Measurements from ENCODE around the gene ZFYVE27.

DNA sequence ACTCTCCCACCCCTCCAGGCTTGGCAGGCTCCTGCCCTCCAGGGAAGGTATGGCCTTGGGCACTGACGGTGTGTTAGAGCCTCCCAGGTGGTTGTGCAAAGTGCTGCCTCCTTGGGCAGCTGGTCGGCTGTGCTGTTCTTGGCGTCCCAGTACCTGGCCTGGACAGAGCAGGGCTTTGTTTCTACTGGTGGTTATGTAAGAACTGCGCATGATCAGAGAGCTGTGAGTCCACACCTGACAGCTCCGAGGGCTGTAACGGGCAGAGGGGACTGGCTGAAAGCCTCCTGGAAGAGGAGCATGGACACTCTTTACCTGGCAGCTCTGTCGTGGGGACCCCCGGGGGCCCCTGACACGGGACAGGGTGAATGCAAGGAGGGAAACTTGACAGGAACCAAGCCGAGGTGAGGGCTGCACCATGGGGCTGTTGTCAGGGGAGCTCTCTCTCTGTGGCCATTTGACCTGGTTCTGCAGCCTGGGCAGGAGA, 37.9 kb downstream of the ZFYVE27 start:
- TF ChIP-seq, protein P1, sequence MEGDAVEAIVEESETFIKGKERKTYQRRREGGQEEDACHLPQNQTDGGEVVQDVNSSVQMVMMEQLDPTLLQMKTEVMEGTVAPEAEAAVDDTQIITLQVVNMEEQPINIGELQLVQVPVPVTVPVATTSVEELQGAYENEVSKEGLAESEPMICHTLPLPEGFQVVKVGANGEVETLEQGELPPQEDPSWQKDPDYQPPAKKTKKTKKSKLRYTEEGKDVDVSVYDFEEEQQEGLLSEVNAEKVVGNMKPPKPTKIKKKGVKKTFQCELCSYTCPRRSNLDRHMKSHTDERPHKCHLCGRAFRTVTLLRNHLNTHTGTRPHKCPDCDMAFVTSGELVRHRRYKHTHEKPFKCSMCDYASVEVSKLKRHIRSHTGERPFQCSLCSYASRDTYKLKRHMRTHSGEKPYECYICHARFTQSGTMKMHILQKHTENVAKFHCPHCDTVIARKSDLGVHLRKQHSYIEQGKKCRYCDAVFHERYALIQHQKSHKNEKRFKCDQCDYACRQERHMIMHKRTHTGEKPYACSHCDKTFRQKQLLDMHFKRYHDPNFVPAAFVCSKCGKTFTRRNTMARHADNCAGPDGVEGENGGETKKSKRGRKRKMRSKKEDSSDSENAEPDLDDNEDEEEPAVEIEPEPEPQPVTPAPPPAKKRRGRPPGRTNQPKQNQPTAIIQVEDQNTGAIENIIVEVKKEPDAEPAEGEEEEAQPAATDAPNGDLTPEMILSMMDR (IDR thresholded peaks at IDR 0.05) = no peak
- TF ChIP-seq POLR2AphosphoS5 (IDR thresholded peaks at IDR 0.05; ENCODE audit: insufficient read depth in 1 of 2, low read depth in 1 of 2) (no peak), POLR2A (IDR thresholded peaks at IDR 0.05) (no peak)
